ENCODE measurements around the gene ERP29. TPM values are rescaled to one million over a fixed set of nuclear protein-coding genes. Genes with fewer than 3 reads are reported as not detected.
"Not testable (repeated sequence)": the region's sequence is repeated elsewhere in the genome, so short reads cannot be mapped to it uniquely, and the experiment has no call there.

ERP29 gene
- total RNA-seq (2014; rRNA removed): 38.7 and 50.6 TPM in 2 replicates
- polyA plus RNA-seq (2012): 78.1 TPM

- peak; percentile 98 for DNase-seq (ENCODE audit: low read depth)
Observed at GRCh38 chr12:112012775-112013600, at the start of gene ERP29, which contains the start of gene TMEM116. TSS of gene ERP29 (plus strand) at chr12:112013426. CDS start at chr12:112013466, 40 bp downstream. TSS of gene TMEM116 (minus strand) at chr12:112013165. CDS start at chr12:112005270, 7,895 bp downstream.

- no peak for DNase-seq (ENCODE audit: low read depth)
Observed at GRCh38 chr12:111964935-111965334, 48.3 kb upstream of the ERP29 start.

- no peak for DNase-seq (ENCODE audit: low read depth)
Observed at GRCh38 chr12:111971800-111972199, 41.4 kb upstream of the ERP29 start.

GRCh38 chr12:111975161-111975931 is 37.9 kb upstream of the ERP29 start:
- no peak for DNase-seq (ENCODE audit: low read depth)

- DNase-seq (ENCODE audit: low read depth): no peak
Observed at GRCh38 chr12:111976291-111976690, 36.9 kb upstream of the ERP29 start.

GRCh38 chr12:111976860-111977259 is 36.4 kb upstream of the ERP29 start:
- no peak for DNase-seq (ENCODE audit: low read depth)

GRCh38 chr12:111978545-111978944 is 34.7 kb upstream of the ERP29 start:
- DNase-seq (ENCODE audit: low read depth): no peak

- no peak for DNase-seq (ENCODE audit: low read depth)
Observed at GRCh38 chr12:111980598-111980997, 32.6 kb upstream of the ERP29 start.

- DNase-seq (ENCODE audit: low read depth): peak; percentile 11
Observed at GRCh38 chr12:111981987-111982386, 31.2 kb upstream of the ERP29 start.

- no peak for DNase-seq (ENCODE audit: low read depth)
Observed at GRCh38 chr12:111984820-111985219, 28.4 kb upstream of the ERP29 start.

GRCh38 chr12:111991535-111991934 is 21.7 kb upstream of the ERP29 start:
- DNase-seq (ENCODE audit: low read depth): no peak

- peak; percentile 28 for DNase-seq (ENCODE audit: low read depth)
Observed at GRCh38 chr12:111991946-111992345, 21.3 kb upstream of the ERP29 start.

GRCh38 chr12:111992464-111992863 is 20.8 kb upstream of the ERP29 start:
- no peak for DNase-seq (ENCODE audit: low read depth)

GRCh38 chr12:111993292-111994150 is 19.7 kb upstream of the ERP29 start:
- no peak for DNase-seq (ENCODE audit: low read depth)

- DNase-seq (ENCODE audit: low read depth): not testable (repeated sequence)
Observed at GRCh38 chr12:111994211-111995111, 18.8 kb upstream of the ERP29 start.

- DNase-seq (ENCODE audit: low read depth): no peak
Observed at GRCh38 chr12:111995782-111996480, 17.3 kb upstream of the ERP29 start.

- no peak for DNase-seq (ENCODE audit: low read depth)
Observed at GRCh38 chr12:111997300-111997699, 15.9 kb upstream of the ERP29 start.

- no peak for DNase-seq (ENCODE audit: low read depth)
Observed at GRCh38 chr12:111998015-111998414, 15.2 kb upstream of the ERP29 start.

- not testable (repeated sequence) for DNase-seq (ENCODE audit: low read depth)
Observed at GRCh38 chr12:111999129-111999528, 14.1 kb upstream of the ERP29 start.

- no peak for DNase-seq (ENCODE audit: low read depth)
Observed at GRCh38 chr12:112000820-112001219, 12.4 kb upstream of the ERP29 start.
